K562 (cell line): ENCODE data around the gene POLE2. TPM values are rescaled to one million over a fixed set of nuclear protein-coding genes. Genes with fewer than 3 reads are reported as not detected.

Experiments used
- CHD1 ChIP-seq: fragments of 200-600 bp; sonication (generic); IDR thresholded peaks from one replicate; pipeline ENCODE4 v1.6.1; 2012; ENCODE audit warnings: mild to moderate bottlenecking, moderate library complexity, low read length, inconsistent platforms
- CSDE1 ChIP-seq, 2 experiments: fragments of 450-650 bp; IDR thresholded peaks; 2 replicates each; pipeline ENCODE4 v1.6.1; 2016; ENCODE audit warnings: mild to moderate bottlenecking in 1 of 2
- ETV1 ChIP-seq: fragments of 450-650 bp; conservative IDR thresholded peaks from 2 replicates; pipeline ENCODE4 v1.6.1; 2016; ENCODE audit warnings: missing genetic modification characterization, control low read depth, low read depth, missing compliant biosample characterization
- HBP1 ChIP-seq: fragments of 450-650 bp; formaldehyde crosslinking; IDR thresholded peaks from 2 replicates; pipeline ENCODE4 v1.4.0; 2022; ENCODE audit warnings: missing genetic modification characterization
- HMBOX1 ChIP-seq: sonication (generic); IDR thresholded peaks from 2 replicates; pipeline ENCODE4 v1.6.1; 2016
- JUNB ChIP-seq: fragments of 450-650 bp; formaldehyde crosslinking; conservative IDR thresholded peaks from 2 replicates; pipeline ENCODE4 v1.4.0; 2020; ENCODE audit warnings: mild to moderate bottlenecking
- KDM5B ChIP-seq: fragments of 200-600 bp; sonication (generic); IDR thresholded peaks from 2 replicates; pipeline ENCODE4 v1.6.1; 2012; ENCODE audit warnings: low read depth, mild to moderate bottlenecking, moderate library complexity, low read length, control low read depth, inconsistent platforms; ENCODE audit not compliant: insufficient replicate concordance
- NELFE ChIP-seq: IDR thresholded peaks from 2 replicates; pipeline ENCODE4 v1.6.1; 2011; ENCODE audit warnings: mild to moderate bottlenecking; ENCODE audit not compliant: insufficient read depth, insufficient read length
- PCBP2 ChIP-seq: fragments of 200-400 bp; formaldehyde crosslinking; IDR thresholded peaks from 2 replicates; pipeline ENCODE4 v1.6.1; 2018; ENCODE audit warnings: low read length, low read depth, mild to moderate bottlenecking, moderate library complexity; ENCODE audit not compliant: poor library complexity, severe bottlenecking
- PHF8 ChIP-seq: fragments of 200-600 bp; sonication (generic); IDR thresholded peaks from 2 replicates; pipeline ENCODE4 v1.6.1; 2012; ENCODE audit warnings: mixed run types, mild to moderate bottlenecking, inconsistent platforms, low read length, moderate library complexity, borderline replicate concordance
- PRPF4 ChIP-seq: fragments of 200-400 bp; formaldehyde crosslinking; IDR thresholded peaks from one replicate; pipeline ENCODE4 v1.6.1; 2017; ENCODE audit warnings: low read length, low read depth, mild to moderate bottlenecking; ENCODE audit not compliant: insufficient read depth, poor library complexity, severe bottlenecking
- RAD21 ChIP-seq, 2 experiments: fragments of 250-450 bp in 1 of 2; fragments of 450-650 bp in 1 of 2; sonication (Bioruptor Pico) in 1 of 2; formaldehyde crosslinking in 1 of 2; IDR thresholded peaks in 1 of 2; conservative IDR thresholded peaks in 1 of 2; 2 replicates each; pipeline versions ENCODE4 v1.4.0 to v1.8.0; 2020 to 2022; ENCODE audit warnings: mild to moderate bottlenecking in 2 of 2, moderate library complexity in 1 of 2
- SAFB2 ChIP-seq: fragments of 200-400 bp; formaldehyde crosslinking; IDR thresholded peaks from 2 replicates; pipeline ENCODE4 v1.6.1; 2018; ENCODE audit warnings: borderline replicate concordance, low read length, low read depth, moderate library complexity; ENCODE audit not compliant: severe bottlenecking
- SIN3B ChIP-seq: fragments of 450-650 bp; IDR thresholded peaks from 2 replicates; pipeline ENCODE4 v1.6.1; 2017; ENCODE audit warnings: low read depth, mild to moderate bottlenecking, moderate library complexity
- SIX5 ChIP-seq, 2 experiments: IDR thresholded peaks; 2 replicates each; pipeline ENCODE4 v1.6.1; 2011; ENCODE audit warnings: low read length in 2 of 2, borderline replicate concordance in 1 of 2, low read depth in 1 of 2, mild to moderate bottlenecking in 1 of 2, moderate library complexity in 1 of 2; ENCODE audit not compliant: insufficient read depth in 1 of 2
- ZHX1 ChIP-seq: fragments of 150-350 bp; conservative IDR thresholded peaks from 2 replicates; pipeline ENCODE4 v1.6.1; 2014; ENCODE audit warnings: low read length
- ZNF175 ChIP-seq: fragments of 200-800 bp; sonication (Bioruptor generic); IDR thresholded peaks from 2 replicates; pipeline ENCODE4 v1.6.1; 2016; ENCODE audit warnings: low read depth, mild to moderate bottlenecking, missing genetic modification characterization, missing compliant biosample characterization
- ZNF212 ChIP-seq: fragments of 450-650 bp; formaldehyde crosslinking; IDR thresholded peaks from 2 replicates; pipeline ENCODE4 v1.4.0; 2020; ENCODE audit warnings: mild to moderate bottlenecking
- ZNF217 ChIP-seq: sonication (generic); formaldehyde crosslinking; IDR thresholded peaks from 2 replicates; pipeline ENCODE4 v1.8.0; 2022; ENCODE audit warnings: mild to moderate bottlenecking, missing genetic modification reagents
- ZNF23 ChIP-seq: fragments of 250-450 bp; sonication (Bioruptor Pico); IDR thresholded peaks from 2 replicates; pipeline ENCODE4 v1.4.0; 2020; ENCODE audit warnings: mild to moderate bottlenecking
- ZNF384 ChIP-seq: IDR thresholded peaks from 2 replicates; pipeline ENCODE4 v1.6.1; 2012; ENCODE audit warnings: low read depth, low read length, improper control_type of control experiment
- ZNF436 ChIP-seq: fragments of 250-450, 450-650 bp; sonication (Bioruptor Pico); formaldehyde crosslinking; IDR thresholded peaks from 2 replicates; pipeline ENCODE4 v1.7.0; 2020; ENCODE audit warnings: mild to moderate bottlenecking
- ZNF507 ChIP-seq: conservative IDR thresholded peaks from 2 replicates; pipeline ENCODE4 v1.6.1; 2017; ENCODE audit warnings: missing genetic modification characterization, missing compliant biosample characterization
- polyA plus RNA-seq, 8 experiments: library from polyadenylated mRNA; depleted of rRNA in 4 of 8; stranded (reverse) in 5 of 8; unstranded in 3 of 8; fragments of >200 nt; fragmentation: Nextera tagmentation in 2 of 8; fragmentation: Illumina TruSeq in 1 of 8; extraction: Ambion mirVana in 2 of 8; extraction: Trizol in 1 of 8; gene quantifications; 2 replicates each; pipeline versions ENCODE4 v1.2.1 to v1.2.3, GENCODE V29; 2011 to 2014; ENCODE audit warnings: inconsistent platforms in 1 of 8, missing spikeins in 1 of 8
- total RNA-seq, 7 experiments: library from RNA; depleted of rRNA in 6 of 7; stranded (reverse); fragments of >200 nt in 6 of 7; fragmentation: Illumina TruSeq in 2 of 7; extraction: Trizol in 2 of 7; gene quantifications; 2 replicates each; pipeline versions ENCODE4 v1.2.1 to v1.2.3, GENCODE V29; 2011 to 2021; ENCODE audit warnings: low replicate concordance in 1 of 7

POLE2 gene
- total and polyA plus RNA-seq, 9 of the 15 experiments (the other 6 are each of a cell fraction or from before 2014, with no cell fraction given): 30.7 to 78.4 (median 55.4) TPM

GRCh38 chr14:49687942-49688700 is at the start of gene POLE2 (continued):
- TF ChIP-seq ZNF175 (CRISPR knock-in tag): no peak
- no peak for TF ChIP-seq SIX5 (IDR thresholded peaks at IDR 0.05; ENCODE audit: borderline replicate concordance in 1 of 2, insufficient read depth in 1 of 2, low read depth in 1 of 2, low read length in 2 of 2)
- TF ChIP-seq SIN3B: no peak; the same call in 1 of the 2 replicates
- no peak for TF ChIP-seq ZNF436 (CRISPR knock-in tag)
- TF ChIP-seq PRPF4: no peak
- TF ChIP-seq ZNF217 (CRISPR knock-in tag): no peak
- no peak for TF ChIP-seq PCBP2
- no peak for TF ChIP-seq JUNB (CRISPR knock-in tag)
- TF ChIP-seq HMBOX1: no peak
- TF ChIP-seq ZNF507 (tag): no peak
- TF ChIP-seq ZNF23 (CRISPR knock-in tag): no peak
- TF ChIP-seq RAD21 (CRISPR knock-in tag; conservative IDR thresholded peaks at IDR 0.05 in 1 of 2, IDR thresholded peaks at IDR 0.05 in 1 of 2): no peak
- TF ChIP-seq HBP1 (CRISPR knock-in tag): no peak
- no peak for TF ChIP-seq ZHX1
- TF ChIP-seq SAFB2: no peak
- no peak for TF ChIP-seq CHD1
- no peak for TF ChIP-seq ZNF384
- peak; percentile 84 for TF ChIP-seq KDM5B
- TF ChIP-seq PHF8: peak; percentile 75; the same call in 1 of the 2 replicates
- no peak for TF ChIP-seq CSDE1 (IDR thresholded peaks at IDR 0.05)
- TF ChIP-seq NELFE: no peak
- no peak; the same call in 1 of the 2 replicates for TF ChIP-seq ETV1
- no peak for TF ChIP-seq ZNF212 (CRISPR knock-in tag)
